ENCODE results near the gene COL4A1. TPM values are rescaled to one million over a fixed set of nuclear protein-coding genes. Genes with fewer than 3 reads are reported as not detected.
A peak's percentile ranks its signal among the peaks of the same experiment; 100 is the strongest.

COL4A1 gene
- total RNA-seq, 8 experiments from 2014 or later = 1.0 to 466 (median 5.0) TPM

- no peaks in the 10 kb centered on the region for H3K4me1 ChIP-seq (replicated peaks in 1 of 2)
- no peak overlapping the region for H3K27ac ChIP-seq
- in situ Hi-C loops (cut with MboI; ENCODE audit: low pct_unique_long_range_greater_than_20kb in 2 of 9, low sequenced_read_pairs in 9 of 9, unreplicated experiment in 9 of 9) = no loop called here
- no peak for ATAC-seq (replicated peaks in 6 of 8)
- 30 to 100% (median 70%) methylated on average over 1 to 6 of the region's 10 CpGs; no CpG with 5 or more reads in 3 of the 10 experiments for WGBS, 10 experiments
- H3K4me3 ChIP-seq = no peak overlapping the region
Measured at GRCh38 chr13:110266983-110267382, 40.0 kb downstream of the COL4A1 start.

GRCh38 chr13:110266431-110266809 lies 40.5 kb downstream of the COL4A1 start:
- in situ Hi-C loops (cut with MboI; ENCODE audit: low pct_unique_long_range_greater_than_20kb in 2 of 9, low sequenced_read_pairs in 9 of 9, unreplicated experiment in 9 of 9) = no loop called here
- no peak overlapping the region for H3K27ac ChIP-seq

GRCh38 chr13:110265682-110266430 lies 41.1 kb downstream of the COL4A1 start:
- ATAC-seq (replicated peaks in 6 of 8) = peak in 4 of 8 experiments; percentile 32 to 49 (median 37)
- WGBS, 10 experiments = 16 to 100% (median 95%) methylated on average over 2 to 12 of the region's 38 CpGs; no CpG with 5 or more reads in 4 of the 10 experiments
- Histone ChIP-seq H3K4me3 (no peak overlapping the region), H3K27ac (no peak overlapping the region), H3K4me1 (replicated peaks in 1 of 2) (no peaks in the 10 kb centered on the region)
- in situ Hi-C loops (cut with MboI; ENCODE audit: low pct_unique_long_range_greater_than_20kb in 2 of 9, low sequenced_read_pairs in 9 of 9, unreplicated experiment in 9 of 9) = no loop called here

More at GRCh38 chr13:110266431-110266809, 40.5 kb downstream of the COL4A1 start:
- Histone ChIP-seq H3K4me1 (replicated peaks in 1 of 2) (no peaks in the 10 kb centered on the region), H3K4me3 (no peak overlapping the region)
- no peak for ATAC-seq (replicated peaks in 6 of 8)
- whole genome bisulfite sequencing, 10 experiments = 18 to 100% (median 93%) methylated on average over 2 to 7 of the region's 8 CpGs; no CpG with 5 or more reads in 2 of the 10 experiments

- no peak overlapping the region for H3K4me3 ChIP-seq
- in situ Hi-C loops (cut with MboI; ENCODE audit: low pct_unique_long_range_greater_than_20kb in 2 of 9, low sequenced_read_pairs in 9 of 9, unreplicated experiment in 9 of 9) = no loop called here
- H3K27ac ChIP-seq = no peak overlapping the region
- ATAC-seq (replicated peaks in 6 of 8) = peak in 3 of 8 experiments; percentile 30 to 38 (median 32)
- WGBS, 10 experiments = 78 to 97% (median 86%) methylated on average over 1 to 6 of the region's 6 CpGs; no CpG with 5 or more reads in 4 of the 10 experiments
- H3K4me1 ChIP-seq (replicated peaks in 1 of 2) = no peaks in the 10 kb centered on the region
Measured at GRCh38 chr13:110265341-110265681, 41.6 kb downstream of the COL4A1 start.

GRCh38 chr13:110264685-110265275 lies 42.2 kb downstream of the COL4A1 start:
- in situ Hi-C loops (cut with MboI; ENCODE audit: low pct_unique_long_range_greater_than_20kb in 2 of 9, low sequenced_read_pairs in 9 of 9, unreplicated experiment in 9 of 9) = no loop called here
- Histone ChIP-seq H3K4me3 (no peak overlapping the region), H3K27ac (no peak overlapping the region), H3K4me1 (replicated peaks in 1 of 2) (no peaks in the 10 kb centered on the region)
- 30 to 85% (median 81%) methylated on average over 2 to 11 of the region's 12 CpGs; no CpG with 5 or more reads in 1 of the 10 experiments for WGBS, 10 experiments
- ATAC-seq (replicated peaks in 6 of 8) = no peak

- no peak overlapping the region for H3K4me3 ChIP-seq
- peak in 1 of 8 experiments; percentile 49 for ATAC-seq (replicated peaks in 6 of 8)
- in situ Hi-C loops (cut with MboI; ENCODE audit: low pct_unique_long_range_greater_than_20kb in 2 of 9, low sequenced_read_pairs in 9 of 9, unreplicated experiment in 9 of 9) = no loop called here
- H3K4me1 ChIP-seq (replicated peaks in 1 of 2) = no peaks in the 10 kb centered on the region
- WGBS, 10 experiments = 20 to 73% (median 63%) methylated on average over 1 to 5 of the region's 5 CpGs; no CpG with 5 or more reads in 5 of the 10 experiments
- no peak overlapping the region for H3K27ac ChIP-seq
Measured at GRCh38 chr13:110263888-110264287, 43.1 kb downstream of the COL4A1 start.

GRCh38 chr13:110263404-110263803 lies 43.6 kb downstream of the COL4A1 start:
- no peaks in the 10 kb centered on the region for H3K4me1 ChIP-seq (replicated peaks in 1 of 2)
- in situ Hi-C loops (cut with MboI; ENCODE audit: low pct_unique_long_range_greater_than_20kb in 2 of 9, low sequenced_read_pairs in 9 of 9, unreplicated experiment in 9 of 9) = no loop called here
- WGBS, 10 experiments = 65 to 100% (median 96%) methylated on average over 1 to 5 of the region's 5 CpGs; no CpG with 5 or more reads in 1 of the 10 experiments
- no peak for ATAC-seq (replicated peaks in 6 of 8)
- H3K4me3 ChIP-seq = no peak overlapping the region
- H3K27ac ChIP-seq = no peak overlapping the region

- peak in 1 of 8 experiments; percentile 17 for ATAC-seq (replicated peaks in 6 of 8)
- Histone ChIP-seq H3K27ac (no peak overlapping the region), H3K4me3 (no peak overlapping the region), H3K4me1 (replicated peaks in 1 of 2) (no peaks in the 10 kb centered on the region)
- in situ Hi-C loops (cut with MboI; ENCODE audit: low pct_unique_long_range_greater_than_20kb in 2 of 9, low sequenced_read_pairs in 9 of 9, unreplicated experiment in 9 of 9) = no loop called here
- WGBS, 10 experiments = 33 to 100% (median 60%) methylated on average over 1 to 9 of the region's 11 CpGs; no CpG with 5 or more reads in 1 of the 10 experiments
Measured at GRCh38 chr13:110262508-110263291, 44.3 kb downstream of the COL4A1 start.

GRCh38 chr13:110262082-110262436 lies 44.9 kb downstream of the COL4A1 start:
- in situ Hi-C loops (cut with MboI; ENCODE audit: low pct_unique_long_range_greater_than_20kb in 2 of 9, low sequenced_read_pairs in 9 of 9, unreplicated experiment in 9 of 9) = no loop called here
- no peaks in the 10 kb centered on the region for H3K4me1 ChIP-seq (replicated peaks in 1 of 2)
- 78 to 100% (median 91%) methylated on average over 2 to 7 of the region's 11 CpGs; no CpG with 5 or more reads in 3 of the 10 experiments for WGBS, 10 experiments
- H3K27ac ChIP-seq = no peak overlapping the region
- ATAC-seq (replicated peaks in 6 of 8) = no peak
- H3K4me3 ChIP-seq = no peak overlapping the region

- Histone ChIP-seq H3K4me1 (replicated peaks in 1 of 2) (no peaks in the 10 kb centered on the region), H3K27ac (no peak overlapping the region), H3K4me3 (no peak overlapping the region)
- in situ Hi-C loops (cut with MboI; ENCODE audit: low pct_unique_long_range_greater_than_20kb in 2 of 9, low sequenced_read_pairs in 9 of 9, unreplicated experiment in 9 of 9) = no loop called here
- ATAC-seq (replicated peaks in 6 of 8) = peak in 1 of 8 experiments; percentile 57
- WGBS, 10 experiments = 83 to 100% (median 90%) methylated on average over 1 to 9 of the region's 19 CpGs; no CpG with 5 or more reads in 3 of the 10 experiments
Measured at GRCh38 chr13:110261166-110262081, 45.5 kb downstream of the COL4A1 start.

- Histone ChIP-seq H3K4me3 (no peak overlapping the region), H3K4me1 (replicated peaks in 1 of 2) (no peaks in the 10 kb centered on the region), H3K27ac (no peak overlapping the region)
- in situ Hi-C loops (cut with MboI; ENCODE audit: low pct_unique_long_range_greater_than_20kb in 2 of 9, low sequenced_read_pairs in 9 of 9, unreplicated experiment in 9 of 9) = no loop called here
- ATAC-seq (replicated peaks in 6 of 8) = no peak
- WGBS, 10 experiments = 39 to 94% (median 86%) methylated on average over 2 to 6 of the region's 6 CpGs; no CpG with 5 or more reads in 1 of the 10 experiments
Measured at GRCh38 chr13:110259651-110260050, 47.3 kb downstream of the COL4A1 start.

- WGBS, 10 experiments = 62 to 100% (median 92%) methylated on average over 1 to 12 of the region's 12 CpGs
- peak in 2 of 8 experiments; percentile 43 to 46 for ATAC-seq (replicated peaks in 6 of 8)
- no peaks in the 10 kb centered on the region for H3K4me1 ChIP-seq (replicated peaks in 1 of 2)
- in situ Hi-C loops (cut with MboI; ENCODE audit: low pct_unique_long_range_greater_than_20kb in 2 of 9, low sequenced_read_pairs in 9 of 9, unreplicated experiment in 9 of 9) = no loop called here
- no peak overlapping the region for H3K27ac ChIP-seq
- no peak overlapping the region for H3K4me3 ChIP-seq
Measured at GRCh38 chr13:110258876-110259631, 47.9 kb downstream of the COL4A1 start.
